Left ventricle myocardium inferior (tissue), 1 donor: ENCODE results near the gene SLC12A5. TPM values are rescaled to one million over a fixed set of nuclear protein-coding genes. Genes with fewer than 3 reads are reported as not detected.

ENCODE experiments used
- DNase-seq: peaks from one replicate; pipeline ENCODE4 v3.0.0-alpha.2; 2020
- H3K27ac ChIP-seq: fragments of 200-600 bp; replicated peaks from 2 replicates; pipeline ENCODE4 v1.8.0; 2021
- H3K27me3 ChIP-seq: fragments of 200-600 bp; 2 replicates; pipeline ENCODE4 v1.8.0; 2021; ENCODE audit warnings: low read depth
- H3K36me3 ChIP-seq: fragments of 200-600 bp; 2 replicates; pipeline ENCODE4 v1.8.0; 2021
- H3K4me1 ChIP-seq: fragments of 200-600 bp; 2 replicates; pipeline ENCODE4 v1.8.0; 2021
- H3K4me3 ChIP-seq: fragments of 200-600 bp; 2 replicates; pipeline ENCODE4 v1.8.0; 2021; ENCODE audit warnings: mild to moderate bottlenecking, moderate library complexity
- H3K9me3 ChIP-seq: fragments of 200-600 bp; replicated peaks from 2 replicates; pipeline ENCODE4 v1.8.0; 2021
- intact Hi-C: fragments of 100-400 bp; cut with micrococcal nuclease; formaldehyde crosslinking; loops from one replicate; pipeline ENCODE4 v1.11.0; 2022
- total RNA-seq: library from RNA; stranded (reverse); fragmentation: NEBNext Ultra II Directional; extraction: Animal tissue kit (Norgen Biotek cat#: 25700); gene quantifications from one replicate; pipeline ENCODE4 v1.2.1, GENCODE V29; 2021
- TF ChIP-seq, protein P1 (sequence below): fragments of 200-600 bp; IDR thresholded peaks from 2 replicates; pipeline ENCODE4 v1.8.0; 2021; ENCODE audit warnings: antibody characterized with exemption, mild to moderate bottlenecking, borderline replicate concordance
- donor health status: DM: no; HTN: yes; CAD: no; lungs with severe emphysema.

SLC12A5 gene
- total RNA-seq, 1 donor from 2014 or later = not detected

DNA sequence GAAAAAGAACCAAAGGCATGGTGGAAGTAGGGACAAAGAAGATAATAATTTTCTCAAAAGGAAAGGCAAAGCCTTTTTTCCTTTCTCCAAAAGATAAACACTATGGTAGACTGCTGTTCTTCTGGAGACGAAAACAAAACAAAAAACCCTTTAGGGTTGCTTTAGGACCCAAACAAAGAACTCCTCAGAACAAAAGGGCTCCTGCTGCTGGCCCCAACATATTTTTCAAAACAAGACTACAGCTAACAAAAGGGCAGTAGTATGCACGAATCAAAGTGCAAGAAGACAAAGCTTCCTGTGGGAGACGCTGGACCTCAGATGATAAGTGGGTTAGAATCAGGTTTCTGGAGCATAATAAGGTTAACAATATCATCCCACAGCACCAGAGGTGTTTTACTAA lies 45.0 kb downstream of the SLC12A5 start:
- Histone ChIP-seq H3K4me3 (no peak overlapping the region), H3K9me3 (no peaks in the 10 kb centered on the region), H3K36me3 (peaks cover 53% of the 10 kb centered on the region), H3K4me1 (peaks cover 16% of the 10 kb centered on the region), H3K27ac (no peak overlapping the region), H3K27me3 (no peaks in the 10 kb centered on the region)
- intact Hi-C loops = no loop called here
- TF ChIP-seq, protein P1, sequence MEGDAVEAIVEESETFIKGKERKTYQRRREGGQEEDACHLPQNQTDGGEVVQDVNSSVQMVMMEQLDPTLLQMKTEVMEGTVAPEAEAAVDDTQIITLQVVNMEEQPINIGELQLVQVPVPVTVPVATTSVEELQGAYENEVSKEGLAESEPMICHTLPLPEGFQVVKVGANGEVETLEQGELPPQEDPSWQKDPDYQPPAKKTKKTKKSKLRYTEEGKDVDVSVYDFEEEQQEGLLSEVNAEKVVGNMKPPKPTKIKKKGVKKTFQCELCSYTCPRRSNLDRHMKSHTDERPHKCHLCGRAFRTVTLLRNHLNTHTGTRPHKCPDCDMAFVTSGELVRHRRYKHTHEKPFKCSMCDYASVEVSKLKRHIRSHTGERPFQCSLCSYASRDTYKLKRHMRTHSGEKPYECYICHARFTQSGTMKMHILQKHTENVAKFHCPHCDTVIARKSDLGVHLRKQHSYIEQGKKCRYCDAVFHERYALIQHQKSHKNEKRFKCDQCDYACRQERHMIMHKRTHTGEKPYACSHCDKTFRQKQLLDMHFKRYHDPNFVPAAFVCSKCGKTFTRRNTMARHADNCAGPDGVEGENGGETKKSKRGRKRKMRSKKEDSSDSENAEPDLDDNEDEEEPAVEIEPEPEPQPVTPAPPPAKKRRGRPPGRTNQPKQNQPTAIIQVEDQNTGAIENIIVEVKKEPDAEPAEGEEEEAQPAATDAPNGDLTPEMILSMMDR = no peak
- no peak for DNase-seq

DNA sequence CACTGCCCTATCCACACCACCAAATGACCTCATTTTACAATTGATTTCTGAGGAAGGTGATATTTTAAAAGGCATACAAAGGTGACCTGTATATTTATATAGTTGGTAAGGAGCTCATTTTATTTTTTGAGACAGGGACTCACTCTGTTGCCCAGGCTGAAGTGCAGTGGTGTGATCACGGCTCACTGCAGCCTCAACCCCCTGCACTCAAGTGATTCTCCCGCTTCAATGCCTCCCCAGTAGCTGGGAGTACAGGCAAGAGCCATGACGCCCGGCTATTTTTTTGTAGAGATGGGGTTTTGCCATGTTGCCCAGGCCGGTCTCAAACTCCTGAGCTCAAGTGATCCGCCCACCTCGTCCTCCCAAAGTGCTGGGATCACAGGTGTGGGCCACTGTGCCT lies 47.8 kb downstream of the SLC12A5 start:
- Histone ChIP-seq H3K36me3 (peaks cover 41% of the 10 kb centered on the region), H3K4me1 (peaks cover 42% of the 10 kb centered on the region), H3K27ac (no peak overlapping the region), H3K9me3 (no peaks in the 10 kb centered on the region), H3K4me3 (no peak overlapping the region), H3K27me3 (no peaks in the 10 kb centered on the region)
- DNase-seq = no peak
- intact Hi-C loops = no loop called here
- TF ChIP-seq, protein P1 = no peak

DNA sequence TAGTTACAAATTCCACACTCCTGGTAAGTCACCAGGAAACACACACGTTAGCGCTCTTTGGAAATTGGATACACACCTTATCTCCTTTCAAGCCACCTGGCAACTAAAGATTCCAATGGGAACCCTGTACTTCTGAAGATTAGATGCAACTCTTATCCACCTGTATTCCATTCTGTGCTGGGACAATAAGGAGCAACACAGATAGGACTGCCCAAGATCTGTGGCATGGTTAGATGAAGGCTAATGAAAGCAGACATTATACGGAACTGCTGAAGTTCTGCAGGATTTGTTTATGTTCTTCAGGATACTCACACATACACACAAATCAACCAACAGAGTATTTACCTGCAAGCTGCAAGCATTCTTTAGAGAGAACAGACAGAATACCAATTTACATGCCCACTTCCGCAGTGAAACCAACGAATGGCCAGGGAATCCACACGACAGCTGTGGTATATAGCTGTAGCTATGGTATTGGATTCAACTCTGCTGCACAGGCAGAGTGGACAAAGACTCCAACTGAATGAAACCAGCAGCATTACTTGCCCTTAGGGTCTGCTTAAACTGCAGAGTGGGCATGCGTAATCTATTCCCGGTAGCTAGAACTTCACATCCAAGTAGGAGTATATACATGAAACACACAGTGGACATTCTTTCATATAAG lies 48.8 kb downstream of the SLC12A5 start:
- H3K4me3 ChIP-seq = no peak overlapping the region
- intact Hi-C loops = no loop called here
- no peak for DNase-seq
- TF ChIP-seq, protein P1 = no peak
- H3K36me3 ChIP-seq = peaks cover 41% of the 10 kb centered on the region
- H3K9me3 ChIP-seq = no peaks in the 10 kb centered on the region
- H3K27ac ChIP-seq = no peak overlapping the region
- H3K27me3 ChIP-seq = no peaks in the 10 kb centered on the region
- peaks cover 51% of the 10 kb centered on the region for H3K4me1 ChIP-seq

DNA sequence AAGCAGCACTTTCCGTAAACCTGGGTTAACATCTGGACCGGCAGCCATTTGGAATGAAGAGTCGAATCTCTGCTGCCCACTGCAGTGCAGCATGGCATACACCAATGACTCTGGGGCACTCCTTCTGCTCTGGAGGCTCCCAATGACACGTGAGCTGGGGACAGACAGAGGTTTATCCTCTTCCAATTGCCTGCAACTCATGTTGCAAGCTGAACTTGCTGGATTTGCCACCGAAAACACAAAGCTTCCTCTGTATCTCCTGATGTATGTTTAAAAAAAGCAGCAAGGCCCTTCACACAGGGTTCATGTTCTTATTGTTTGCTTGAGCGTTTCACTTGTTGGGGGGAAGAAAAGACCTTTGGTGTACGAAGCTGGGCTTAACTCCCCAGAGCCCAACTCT lies 49.9 kb downstream of the SLC12A5 start:
- H3K27me3 ChIP-seq = no peaks in the 10 kb centered on the region
- peaks cover 54% of the 10 kb centered on the region for H3K4me1 ChIP-seq
- H3K27ac ChIP-seq = no peak overlapping the region
- no peak for DNase-seq
- intact Hi-C loops = no loop called here
- peaks cover 39% of the 10 kb centered on the region for H3K36me3 ChIP-seq
- H3K9me3 ChIP-seq = no peaks in the 10 kb centered on the region
- H3K4me3 ChIP-seq = no peak overlapping the region
- TF ChIP-seq, protein P1 = no peak

DNA sequence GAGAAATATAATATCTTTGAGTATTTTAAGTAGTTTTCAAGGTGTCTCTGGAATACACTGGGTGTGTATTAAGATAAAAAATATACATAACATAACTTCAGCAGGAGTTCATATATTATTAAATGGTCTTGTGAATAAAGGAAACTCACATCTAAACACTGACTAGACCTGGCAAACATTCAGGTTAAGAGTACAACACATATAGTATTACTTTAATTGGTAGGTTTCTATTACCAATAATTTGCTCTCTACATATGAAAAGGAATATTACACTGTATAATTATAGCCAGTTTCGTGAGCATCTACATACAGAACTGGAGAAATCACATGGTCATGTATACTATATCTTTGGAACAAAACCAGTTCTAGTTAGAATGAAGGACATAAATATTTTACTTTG lies 52.1 kb downstream of the SLC12A5 start:
- no peaks in the 10 kb centered on the region for H3K9me3 ChIP-seq
- H3K27ac ChIP-seq = no peak overlapping the region
- no peak for DNase-seq
- TF ChIP-seq, protein P1 = no peak
- peaks cover 68% of the 10 kb centered on the region for H3K4me1 ChIP-seq
- H3K27me3 ChIP-seq = no peaks in the 10 kb centered on the region
- intact Hi-C loops = no loop called here
- H3K4me3 ChIP-seq = no peak overlapping the region
- peaks cover 26% of the 10 kb centered on the region for H3K36me3 ChIP-seq
